Kidney capillary endothelial cell (primary cell): ENCODE measurements around the gene PCDHA5.
"Not testable (repeated sequence)": the region's sequence is repeated elsewhere in the genome, so short reads cannot be mapped to it uniquely, and the experiment has no call there.

Experiments
- DNase-seq: peaks from one replicate; pipeline ENCODE4 v3.0.0-alpha.2; 2018; ENCODE audit warnings: low spot score

PCDHA5 gene

GRCh38 chr5:140823475-140823874 is 2.1 kb downstream of the PCDHA5 start:
- DNase-seq, result no peak

DNA sequence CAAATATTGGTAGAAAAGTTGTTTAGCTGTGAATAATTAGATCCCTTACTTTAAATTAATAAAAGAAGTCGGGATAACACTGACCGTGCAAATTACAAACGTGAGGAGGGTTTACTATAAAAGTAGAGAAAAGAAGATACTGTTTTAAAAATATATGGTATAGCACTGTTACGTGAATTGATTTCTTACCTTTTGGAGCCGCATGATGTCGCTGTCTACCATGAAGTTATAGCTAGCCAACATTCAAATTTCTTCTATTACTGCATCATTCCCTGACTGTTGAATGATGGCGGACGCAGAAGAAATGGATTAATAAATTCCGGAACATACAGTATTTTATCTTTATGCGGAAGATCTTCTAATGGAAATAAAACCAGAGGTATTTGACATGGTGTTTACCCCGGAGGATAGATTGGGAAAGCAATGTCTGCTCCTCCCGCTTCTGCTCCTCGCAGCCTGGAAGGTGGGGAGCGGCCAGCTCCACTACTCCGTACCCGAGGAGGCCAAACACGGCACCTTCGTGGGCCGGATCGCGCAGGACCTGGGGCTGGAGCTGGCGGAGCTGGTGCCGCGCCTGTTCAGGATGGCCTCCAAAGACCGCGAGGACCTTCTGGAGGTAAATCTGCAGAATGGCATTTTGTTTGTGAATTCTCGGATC is 6.4 kb downstream of the PCDHA5 start, which contains the start of gene PCDHA6:
PCDHA6 (plus strand) TSS at position 257 of the 658 bp plus-strand sequence; CDS start at position 389, 132 bp downstream.
- no peak for DNase-seq

- DNase-seq, result no peak
These were observed 6.9 kb downstream of the PCDHA5 start for GRCh38 chr5:140828362-140828737.

- not testable (repeated sequence) for DNase-seq
These were observed 8.4 kb downstream of the PCDHA5 start for GRCh38 chr5:140829511-140830501.

DNA sequence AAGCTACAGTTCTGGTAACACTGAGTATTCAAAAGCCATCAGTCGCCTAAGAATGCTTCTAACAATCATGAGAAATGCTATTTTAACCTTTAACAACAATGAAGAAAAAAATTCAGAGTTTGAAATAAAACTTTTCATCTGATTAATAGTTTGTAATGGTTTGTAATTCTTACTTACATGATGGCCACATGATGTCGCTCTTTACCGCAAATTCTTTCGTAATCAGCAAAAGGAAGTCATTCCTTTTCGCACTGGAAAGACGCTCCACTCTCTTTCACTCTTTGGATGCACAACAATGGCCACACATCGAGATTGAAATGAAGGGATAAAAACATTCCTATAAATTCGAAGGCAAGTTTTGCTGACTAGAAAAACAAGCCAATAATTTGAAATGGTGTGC is 12.6 kb downstream of the PCDHA5 start, which contains the start of gene PCDHA7:
PCDHA7 (plus strand) TSS at position 277 of the 400 bp plus-strand sequence; CDS start at position 392, 115 bp downstream.
- no peak for DNase-seq

GRCh38 chr5:140834439-140835008 is 13.1 kb downstream of the PCDHA5 start:
- not testable (repeated sequence) for DNase-seq

DNA sequence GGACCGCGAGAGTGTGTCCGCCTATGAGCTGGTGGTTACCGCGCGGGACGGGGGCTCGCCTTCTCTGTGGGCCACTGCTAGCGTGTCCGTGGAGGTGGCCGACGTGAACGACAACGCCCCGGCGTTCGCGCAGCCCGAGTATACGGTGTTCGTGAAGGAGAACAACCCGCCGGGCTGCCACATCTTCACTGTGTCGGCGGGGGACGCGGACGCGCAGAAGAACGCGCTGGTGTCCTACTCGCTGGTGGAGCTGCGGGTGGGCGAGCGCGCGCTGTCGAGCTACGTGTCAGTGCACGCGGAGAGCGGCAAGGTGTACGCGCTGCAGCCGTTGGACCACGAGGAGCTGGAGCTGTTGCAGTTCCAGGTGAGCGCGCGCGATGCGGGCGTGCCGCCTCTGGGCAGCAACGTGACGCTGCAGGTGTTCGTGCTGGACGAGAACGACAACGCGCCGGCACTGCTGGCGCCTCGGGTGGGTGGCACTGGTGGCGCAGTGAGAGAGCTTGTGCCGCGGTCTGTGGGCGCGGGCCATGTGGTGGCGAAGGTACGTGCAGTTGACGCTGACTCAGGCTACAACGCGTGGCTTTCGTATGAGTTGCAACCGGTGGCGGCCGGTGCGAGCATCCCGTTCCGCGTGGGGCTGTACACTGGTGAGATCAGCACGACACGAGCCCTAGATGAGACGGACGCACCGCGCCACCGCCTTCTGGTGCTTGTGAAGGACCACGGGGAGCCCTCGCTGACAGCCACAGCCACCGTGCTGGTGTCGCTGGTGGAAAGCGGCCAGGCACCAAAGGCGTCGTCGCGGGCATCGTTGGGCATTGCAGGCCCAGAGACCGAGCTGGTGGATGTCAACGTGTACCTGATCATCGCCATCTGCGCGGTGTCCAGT is 14.5 kb downstream of the PCDHA5 start:
- no peak for DNase-seq

- DNase-seq, result no peak
These were observed 19.9 kb downstream of the PCDHA5 start, which contains the start of gene PCDHA8 for GRCh38 chr5:140840978-140841962. Gene PCDHA8 (plus strand): TSS chr5:140841187. CDS start chr5:140841322, 135 bp downstream.

GRCh38 chr5:140842798-140843733 is 21.7 kb downstream of the PCDHA5 start:
- DNase-seq, result no peak

DNA sequence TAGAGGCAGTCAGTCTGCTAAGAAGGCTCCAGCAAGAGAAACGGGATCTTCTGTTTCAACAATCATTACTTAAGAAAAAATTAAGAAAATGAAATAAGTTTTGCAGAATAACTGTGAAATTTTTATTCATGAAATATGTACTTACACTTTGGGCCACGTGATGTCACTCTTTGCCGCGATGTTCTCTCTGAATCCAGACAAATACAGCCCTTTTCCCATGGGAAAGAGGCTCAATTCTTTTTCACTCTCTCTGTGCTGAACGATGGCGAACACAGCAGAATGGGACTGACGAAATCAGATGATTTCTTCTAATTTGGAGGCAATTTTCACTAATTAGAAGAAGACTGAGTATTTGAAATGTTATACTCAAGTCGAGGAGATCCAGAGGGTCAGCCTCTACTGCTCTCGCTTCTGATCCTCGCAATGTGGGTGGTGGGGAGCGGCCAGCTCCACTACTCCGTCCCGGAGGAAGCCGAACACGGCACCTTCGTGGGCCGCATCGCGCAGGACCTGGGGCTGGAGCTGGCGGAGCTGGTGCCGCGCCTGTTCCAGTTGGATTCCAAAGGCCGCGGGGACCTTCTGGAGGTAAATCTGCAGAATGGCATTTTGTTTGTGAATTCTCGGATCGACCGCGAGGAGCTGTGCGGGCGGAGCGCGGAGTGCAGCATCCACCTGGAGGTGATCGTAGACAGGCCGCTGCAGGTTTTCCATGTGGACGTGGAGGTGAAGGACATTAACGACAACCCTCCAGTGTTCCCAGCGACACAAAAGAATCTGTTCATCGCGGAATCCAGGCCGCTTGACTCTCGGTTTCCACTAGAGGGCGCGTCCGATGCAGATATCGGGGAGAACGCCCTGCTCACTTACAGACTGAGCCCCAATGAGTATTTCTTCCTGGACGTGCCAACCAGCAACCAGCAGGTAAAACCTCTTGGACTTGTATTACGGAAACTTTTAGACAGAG is 27.0 kb downstream of the PCDHA5 start, which contains the start of gene PCDHA9:
PCDHA9 (plus strand) TSS at position 244 of the 964 bp plus-strand sequence; CDS start at position 358, 114 bp downstream.
- DNase-seq, result not testable (repeated sequence)

GRCh38 chr5:140849831-140850634 is 28.6 kb downstream of the PCDHA5 start:
- DNase-seq, result not testable (repeated sequence)

DNA sequence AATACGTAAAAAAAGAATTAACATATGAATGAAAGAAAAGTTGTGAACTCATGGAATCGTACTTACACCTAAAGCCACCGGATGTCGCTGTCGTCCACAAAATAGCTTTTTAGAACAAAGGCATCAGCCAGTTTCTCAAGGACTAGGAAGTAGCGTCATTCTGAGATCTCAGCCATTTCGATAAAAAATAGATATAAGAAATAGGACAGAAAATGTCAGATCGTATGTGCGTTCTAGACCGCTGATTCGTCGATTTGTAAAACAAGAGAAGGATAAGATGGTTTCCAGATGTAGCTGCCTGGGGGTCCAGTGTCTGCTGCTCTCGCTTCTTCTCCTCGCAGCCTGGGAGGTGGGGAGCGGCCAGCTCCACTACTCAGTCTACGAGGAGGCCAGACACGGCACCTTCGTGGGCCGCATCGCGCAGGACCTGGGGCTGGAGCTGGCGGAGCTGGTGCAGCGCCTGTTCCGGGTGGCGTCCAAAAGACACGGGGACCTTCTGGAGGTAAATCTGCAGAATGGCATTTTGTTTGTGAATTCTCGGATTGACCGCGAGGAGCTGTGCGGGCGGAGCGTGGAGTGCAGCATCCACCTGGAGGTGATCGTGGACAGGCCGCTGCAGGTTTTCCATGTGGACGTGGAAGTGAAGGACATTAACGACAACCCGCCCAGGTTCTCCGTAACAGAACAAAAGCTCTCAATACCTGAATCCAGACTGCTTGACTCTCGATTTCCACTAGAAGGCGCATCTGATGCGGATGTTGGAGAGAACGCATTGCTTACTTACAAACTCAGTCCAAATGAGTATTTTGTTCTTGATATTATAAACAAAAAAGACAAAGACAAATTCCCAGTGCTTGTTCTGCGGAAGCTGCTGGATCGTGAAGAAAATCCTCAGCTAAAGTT is 34.6 kb downstream of the PCDHA5 start, which contains the start of gene PCDHA10:
PCDHA10 (plus strand) TSS at position 126 of the 903 bp plus-strand sequence; CDS start at position 278, 152 bp downstream.
- no peak for DNase-seq

- DNase-seq, result no peak
These were observed 36.0 kb downstream of the PCDHA5 start for GRCh38 chr5:140857177-140857986.

DNA sequence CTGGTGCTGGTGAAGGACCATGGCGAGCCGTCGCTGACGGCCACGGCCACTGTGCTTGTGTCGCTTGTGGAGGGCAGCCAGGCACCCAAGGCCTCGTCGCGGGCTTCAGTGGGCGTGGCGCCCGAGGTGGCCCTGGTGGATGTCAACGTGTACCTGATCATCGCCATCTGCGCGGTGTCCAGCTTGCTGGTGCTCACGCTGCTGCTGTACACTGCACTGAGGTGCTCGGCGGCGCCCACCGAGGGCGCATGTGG is 36.5 kb downstream of the PCDHA5 start:
- no peak for DNase-seq
